ENCODE data around the gene SAMD8. TPM values are rescaled to one million over a fixed set of nuclear protein-coding genes. Genes with fewer than 3 reads are reported as not detected.
"Not testable (repeated sequence)": the region's sequence is repeated elsewhere in the genome, so short reads cannot be mapped to it uniquely, and the experiment has no call there.

The SAMD8 gene
- total RNA-seq, 1 donor from 2014 or later = 21.7 TPM

DNA sequence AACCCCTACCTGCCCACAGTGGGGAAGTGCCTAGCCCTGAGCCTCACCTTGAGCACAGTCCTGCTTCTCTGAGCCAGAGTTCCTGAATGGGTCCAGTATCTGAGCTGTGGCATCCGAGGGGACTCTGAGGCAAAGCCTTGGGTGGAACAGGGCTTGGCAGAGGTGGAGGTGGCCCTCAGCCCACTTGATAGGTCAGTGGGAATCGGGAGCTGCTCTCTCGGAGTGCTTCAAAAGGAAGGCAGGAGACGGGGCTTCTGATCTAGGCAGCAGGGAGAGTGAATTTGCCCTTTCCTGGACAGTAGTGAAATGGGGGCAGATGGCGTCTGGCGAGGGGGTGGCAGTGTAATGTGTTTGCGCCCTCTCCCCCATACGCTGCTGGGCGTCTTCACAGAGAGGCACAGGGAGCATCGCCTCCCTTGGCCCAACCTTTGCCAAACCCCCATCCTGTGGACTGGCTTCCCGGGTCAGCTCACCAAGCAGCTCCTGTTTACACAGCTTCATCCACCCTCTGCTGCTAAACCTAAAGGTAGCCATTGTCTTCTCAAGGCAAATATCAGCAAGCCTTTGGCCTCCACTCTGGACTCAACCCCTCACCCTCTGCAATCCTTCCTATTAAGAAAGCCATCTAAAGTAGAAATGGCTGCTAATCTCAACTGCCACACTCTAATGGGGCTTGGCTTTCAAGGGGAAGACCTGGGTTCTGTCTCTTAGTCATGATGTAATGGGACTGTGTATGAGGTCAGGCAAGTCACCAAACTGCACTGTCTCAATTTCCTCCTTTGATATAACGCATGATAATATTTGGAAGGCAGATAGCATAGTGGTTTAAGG, 78.0 kb downstream of the SAMD8 start:
- no peak overlapping the region for H3K4me3 ChIP-seq
- H3K27ac ChIP-seq = no peak overlapping the region
- no peaks in the 10 kb centered on the region for H3K9me3 ChIP-seq
- H3K27me3 ChIP-seq (ENCODE audit: low read depth) = no peaks in the 10 kb centered on the region
- peaks cover 11% of the 10 kb centered on the region for H3K4me1 ChIP-seq
- TF ChIP-seq, protein P1, sequence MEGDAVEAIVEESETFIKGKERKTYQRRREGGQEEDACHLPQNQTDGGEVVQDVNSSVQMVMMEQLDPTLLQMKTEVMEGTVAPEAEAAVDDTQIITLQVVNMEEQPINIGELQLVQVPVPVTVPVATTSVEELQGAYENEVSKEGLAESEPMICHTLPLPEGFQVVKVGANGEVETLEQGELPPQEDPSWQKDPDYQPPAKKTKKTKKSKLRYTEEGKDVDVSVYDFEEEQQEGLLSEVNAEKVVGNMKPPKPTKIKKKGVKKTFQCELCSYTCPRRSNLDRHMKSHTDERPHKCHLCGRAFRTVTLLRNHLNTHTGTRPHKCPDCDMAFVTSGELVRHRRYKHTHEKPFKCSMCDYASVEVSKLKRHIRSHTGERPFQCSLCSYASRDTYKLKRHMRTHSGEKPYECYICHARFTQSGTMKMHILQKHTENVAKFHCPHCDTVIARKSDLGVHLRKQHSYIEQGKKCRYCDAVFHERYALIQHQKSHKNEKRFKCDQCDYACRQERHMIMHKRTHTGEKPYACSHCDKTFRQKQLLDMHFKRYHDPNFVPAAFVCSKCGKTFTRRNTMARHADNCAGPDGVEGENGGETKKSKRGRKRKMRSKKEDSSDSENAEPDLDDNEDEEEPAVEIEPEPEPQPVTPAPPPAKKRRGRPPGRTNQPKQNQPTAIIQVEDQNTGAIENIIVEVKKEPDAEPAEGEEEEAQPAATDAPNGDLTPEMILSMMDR (IDR thresholded peaks at IDR 0.05) = no peak
- ATAC-seq (no peak), DNase-seq (no peak)
- H3K36me3 ChIP-seq = no peaks in the 10 kb centered on the region
- intact Hi-C loops (cut with DNase I) = no loop called here

DNA sequence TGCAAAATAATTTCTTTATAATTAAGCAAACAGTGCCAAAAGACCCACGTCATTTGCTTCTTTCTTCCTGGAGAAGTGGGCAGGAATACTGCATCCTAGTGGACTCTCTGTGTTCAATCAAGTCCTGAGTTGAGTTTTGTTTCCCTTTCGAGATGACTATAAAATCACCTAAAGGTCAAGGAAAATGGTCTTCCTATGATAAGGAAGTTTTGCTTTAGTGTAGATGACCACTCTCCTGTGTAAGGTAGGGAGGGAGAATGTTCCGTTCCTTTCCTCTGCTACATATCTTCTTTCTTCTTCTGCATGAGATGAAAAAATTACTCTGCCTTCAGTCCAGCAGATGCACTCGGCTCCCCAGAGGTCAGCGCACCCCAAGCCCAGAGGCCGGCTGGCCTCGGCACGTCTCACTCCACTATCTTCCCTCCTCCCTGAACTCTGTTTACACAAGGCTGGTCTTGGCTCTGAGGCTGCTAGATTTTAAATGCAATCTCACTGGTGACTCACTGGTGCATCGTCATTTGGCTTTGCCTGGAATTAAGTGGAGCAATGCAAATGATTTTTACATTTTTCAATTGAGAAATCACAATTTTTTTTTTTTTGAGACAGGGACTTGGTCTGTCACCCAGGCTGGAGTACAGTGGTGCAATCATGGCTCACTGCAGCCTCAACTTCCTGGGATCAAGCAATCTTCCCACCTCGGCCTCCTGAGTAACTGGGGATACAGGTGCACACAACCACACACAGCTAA, 80.5 kb downstream of the SAMD8 start:
- no peaks in the 10 kb centered on the region for H3K9me3 ChIP-seq
- intact Hi-C loops (cut with DNase I) = no loop called here
- peak; percentile 82 to 85 for ATAC-seq
- TF ChIP-seq, protein P1 (IDR thresholded peaks at IDR 0.05) = peak; percentile 6
- H3K36me3 ChIP-seq = no peaks in the 10 kb centered on the region
- peak overlapping the region; percentile 56 for H3K27ac ChIP-seq
- H3K27me3 ChIP-seq (ENCODE audit: low read depth) = no peaks in the 10 kb centered on the region
- H3K4me1 ChIP-seq = peaks cover 11% of the 10 kb centered on the region
- no peak overlapping the region for H3K4me3 ChIP-seq
- DNase-seq = peak; percentile 54

DNA sequence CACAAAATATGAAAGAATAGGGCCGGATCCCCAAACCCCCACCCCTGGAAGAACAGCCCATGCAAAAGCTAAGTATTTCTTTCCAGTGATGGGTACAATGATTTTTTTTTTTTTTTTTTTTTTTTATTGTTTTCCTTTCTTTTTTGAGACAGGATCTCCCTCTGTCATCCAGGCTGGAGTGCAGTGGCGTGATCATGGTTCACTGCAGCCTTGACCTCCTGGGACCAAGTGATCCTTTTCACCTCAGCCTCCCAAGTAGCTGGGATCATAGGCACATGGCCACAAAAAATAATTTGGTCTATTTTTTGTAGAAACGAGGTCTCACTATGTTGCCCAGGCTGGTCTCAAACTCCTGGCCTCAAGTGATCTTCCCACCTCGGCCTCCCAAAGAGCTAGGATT, 83.2 kb downstream of the SAMD8 start:
- intact Hi-C loops (cut with DNase I); H3K27me3 ChIP-seq (ENCODE audit: low read depth); DNase-seq: not testable (repeated sequence)

DNA sequence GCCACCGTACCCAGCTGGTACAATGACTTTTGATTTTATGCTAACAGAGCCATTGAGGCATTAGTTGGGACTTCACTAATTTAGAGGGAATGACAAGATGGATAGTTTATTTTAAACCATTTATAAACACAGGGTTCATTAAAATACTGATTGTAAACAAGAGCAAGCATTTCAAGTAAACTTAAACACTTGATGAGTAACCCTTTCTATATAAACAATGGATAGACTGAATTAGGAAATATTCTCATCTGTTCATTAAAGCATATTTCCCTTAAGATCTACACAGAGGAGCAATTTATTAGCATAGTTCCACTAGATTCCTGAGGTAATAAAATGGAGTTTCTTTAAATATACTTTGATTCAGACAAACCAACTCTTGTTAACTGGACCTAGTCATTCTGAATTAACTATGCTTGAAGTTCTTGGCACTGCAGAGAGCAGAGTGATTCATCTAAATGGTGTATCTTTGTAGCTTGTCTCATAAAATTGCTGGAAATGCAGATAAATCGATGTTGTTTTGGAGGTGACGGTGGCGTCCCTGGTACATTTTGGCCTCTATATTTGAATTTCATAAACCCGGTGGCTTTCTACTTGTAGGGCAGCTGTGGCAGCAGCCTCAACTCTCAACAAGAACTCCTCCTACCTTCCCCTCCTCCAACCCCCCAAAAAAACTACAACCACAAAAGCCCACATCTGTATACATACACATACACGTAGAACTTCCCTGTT, 83.7 kb downstream of the SAMD8 start:
- DNase-seq = no peak
- no peak overlapping the region for H3K4me3 ChIP-seq
- H3K27me3 ChIP-seq (ENCODE audit: low read depth) = no peaks in the 10 kb centered on the region
- peaks cover 11% of the 10 kb centered on the region for H3K4me1 ChIP-seq
- H3K27ac ChIP-seq = no peak overlapping the region
- TF ChIP-seq, protein P1 (IDR thresholded peaks at IDR 0.05) = no peak
- H3K9me3 ChIP-seq = no peaks in the 10 kb centered on the region
- ATAC-seq = no peak
- H3K36me3 ChIP-seq = no peaks in the 10 kb centered on the region
- intact Hi-C loops (cut with DNase I) = no loop called here

More for the DNA sequence above, 83.2 kb downstream of the SAMD8 start:
- ATAC-seq, H3K9me3 ChIP-seq, H3K27ac ChIP-seq, H3K4me3 ChIP-seq, H3K36me3 ChIP-seq: not testable (repeated sequence)
- peaks cover 11% of the 10 kb centered on the region for H3K4me1 ChIP-seq

DNA sequence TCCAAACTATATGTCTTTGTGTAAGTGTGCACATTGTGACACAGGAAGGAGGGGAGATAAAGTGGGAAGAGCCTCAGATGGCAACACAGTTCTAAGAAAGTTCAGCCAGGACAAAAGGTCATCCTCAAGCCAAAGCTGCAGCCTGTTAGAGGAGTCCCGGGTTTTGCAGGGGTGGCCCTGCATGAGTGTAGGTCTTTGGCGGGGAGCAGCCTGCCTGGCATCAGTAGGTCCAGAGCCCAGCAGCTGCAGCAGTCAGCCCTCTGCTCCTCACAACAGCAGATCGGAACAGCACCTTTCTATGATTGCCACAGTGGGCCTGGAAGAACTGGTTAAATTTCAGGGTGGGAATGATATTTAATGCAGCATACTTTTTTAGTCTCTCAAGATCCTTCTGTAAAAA, 85.6 kb downstream of the SAMD8 start:
- no peak for ATAC-seq
- TF ChIP-seq, protein P1 (IDR thresholded peaks at IDR 0.05) = no peak
- Histone ChIP-seq H3K4me1 (peaks cover 9% of the 10 kb centered on the region), H3K36me3 (no peaks in the 10 kb centered on the region), H3K27me3 (ENCODE audit: low read depth) (no peaks in the 10 kb centered on the region), H3K27ac (no peak overlapping the region), H3K4me3 (no peak overlapping the region), H3K9me3 (no peaks in the 10 kb centered on the region)
- no peak for DNase-seq
- intact Hi-C loops (cut with DNase I) = no loop called here

All from lower lobe of right lung (tissue), 2 donors.